GM23338 (cell line): ENCODE results near the gene WASL. TPM values are rescaled to one million over a fixed set of nuclear protein-coding genes. Genes with fewer than 3 reads are reported as not detected.
A peak's percentile ranks its signal among the peaks of the same experiment; 100 is the strongest.

Experiments used
- ATAC-seq: fragments of 200-7000 bp; cut with Tn5 transposase; 3 replicates; pipeline ENCODE4 v1.9.1; 2020
- DNase-seq: peaks from one replicate; pipeline ENCODE4 v3.0.0-alpha.2; 2015; ENCODE audit warnings: low spot score
- H2AFZ ChIP-seq: fragments of 200-600 bp; sonication (generic); 2 replicates; pipeline ENCODE4 v1.8.0; 2016; ENCODE audit warnings: antibody characterized with exemption, mild to moderate bottlenecking, moderate library complexity
- H3F3A ChIP-seq: fragments of 200-600 bp; sonication (generic); replicated peaks from 2 replicates; pipeline ENCODE4 v1.8.0; 2017; ENCODE audit warnings: antibody characterized with exemption, mixed run types, low read depth
- H3K27ac ChIP-seq: fragments of 200-600 bp; sonication (generic); 2 replicates; pipeline ENCODE4 v1.6.1; 2016; ENCODE audit warnings: low read depth
- H3K27me3 ChIP-seq: fragments of 200-600 bp; sonication (generic); 2 replicates; pipeline ENCODE4 v1.8.0; 2016; ENCODE audit warnings: mild to moderate bottlenecking, mixed run types, moderate library complexity; ENCODE audit not compliant: insufficient read depth
- H3K36me3 ChIP-seq: fragments of 200-600 bp; sonication (generic); 2 replicates; pipeline ENCODE4 v1.8.0; 2016; ENCODE audit warnings: mild to moderate bottlenecking; ENCODE audit not compliant: insufficient read depth
- H3K4me1 ChIP-seq: fragments of 200-600 bp; sonication (generic); 2 replicates; pipeline ENCODE4 v1.8.0; 2016; ENCODE audit warnings: mild to moderate bottlenecking, moderate library complexity; ENCODE audit not compliant: insufficient read depth
- H3K4me2 ChIP-seq: fragments of 200-600 bp; sonication (generic); 2 replicates; pipeline ENCODE4 v1.7.1; 2017; ENCODE audit warnings: mixed run types
- H3K4me3 ChIP-seq: fragments of 200-600 bp; sonication (generic); 2 replicates; pipeline ENCODE4 v1.6.1; 2016; ENCODE audit warnings: mixed run types
- H3K79me2 ChIP-seq: fragments of 200-600 bp; sonication (generic); replicated peaks from 2 replicates; pipeline ENCODE4 v1.8.0; 2017; ENCODE audit warnings: mild to moderate bottlenecking; ENCODE audit not compliant: insufficient read depth
- H3K9me2 ChIP-seq: fragments of 200-600 bp; sonication (generic); 2 replicates; pipeline ENCODE4 v1.8.0; 2017; ENCODE audit not compliant: insufficient read depth
- H4K20me1 ChIP-seq: fragments of 200-600 bp; sonication (generic); replicated peaks from 2 replicates; pipeline ENCODE4 v1.8.0; 2017; ENCODE audit warnings: mild to moderate bottlenecking; ENCODE audit not compliant: insufficient read depth
- H3K27ac Mint-ChIP-seq: 2 replicates; pipeline ENCODE4 v1.8.0; 2020; ENCODE audit warnings: inconsistent platforms, mild to moderate bottlenecking, moderate library complexity, mixed read lengths
- H3K27me3 Mint-ChIP-seq: 3 replicates; pipeline ENCODE4 v1.8.0; 2022; ENCODE audit warnings: low read depth, mild to moderate bottlenecking, moderate library complexity, mixed read lengths, inconsistent platforms; ENCODE audit not compliant: insufficient read depth, poor library complexity
- H3K36me3 Mint-ChIP-seq: 3 replicates; pipeline ENCODE4 v1.8.0; 2021; ENCODE audit warnings: low read depth, mild to moderate bottlenecking, inconsistent platforms, moderate library complexity, mixed read lengths
- H3K4me1 Mint-ChIP-seq: 3 replicates; pipeline ENCODE4 v1.8.0; 2020; ENCODE audit warnings: mild to moderate bottlenecking, inconsistent platforms, mixed read lengths
- H3K4me3 Mint-ChIP-seq: 3 replicates; pipeline ENCODE4 v1.8.0; 2021; ENCODE audit warnings: moderate library complexity, mild to moderate bottlenecking, inconsistent platforms, mixed read lengths
- H3K9me3 Mint-ChIP-seq: 3 replicates; pipeline ENCODE4 v1.8.0; 2020; ENCODE audit warnings: moderate library complexity, mild to moderate bottlenecking, inconsistent platforms, mixed read lengths
- CTCF ChIP-seq, 2 experiments: fragments of 200-600 bp in 1 of 2; sonication (generic) in 1 of 2; conservative IDR thresholded peaks; 2 replicates each; pipeline versions ENCODE4 v1.5.1 to v1.6.1; 2016 to 2017; ENCODE audit warnings: antibody characterized with exemption in 2 of 2, low read depth in 2 of 2, mild to moderate bottlenecking in 2 of 2, moderate library complexity in 1 of 2
- EZH2 ChIP-seq: fragments of 200-600 bp; sonication (generic); IDR thresholded peaks from one replicate; pipeline ENCODE4 v1.8.0; 2017; ENCODE audit warnings: antibody characterized with exemption, mild to moderate bottlenecking, low read depth; ENCODE audit not compliant: unreplicated experiment
- JUNB ChIP-seq: IDR thresholded peaks from one replicate; pipeline ENCODE4 v1.6.1; 2016; ENCODE audit warnings: antibody characterized with exemption; ENCODE audit not compliant: unreplicated experiment
- POLR2AphosphoS5 ChIP-seq: IDR thresholded peaks from 2 replicates; pipeline ENCODE4 v1.6.1; 2016; ENCODE audit warnings: antibody characterized with exemption, low read depth
- STAT1 ChIP-seq: IDR thresholded peaks from one replicate; pipeline ENCODE4 v1.6.1; 2016; ENCODE audit warnings: antibody characterized with exemption; ENCODE audit not compliant: unreplicated experiment
- ZNF114 ChIP-seq: fragments of 250-450 bp; sonication (Bioruptor Pico); IDR thresholded peaks from 2 replicates; pipeline ENCODE4 v1.5.0; 2020; ENCODE audit warnings: mild to moderate bottlenecking, moderate library complexity
- ZNF331 ChIP-seq: fragments of 250-450 bp; sonication (Bioruptor Pico); IDR thresholded peaks from 2 replicates; pipeline ENCODE4 v1.5.0; 2020; ENCODE audit warnings: low read depth, mild to moderate bottlenecking, moderate library complexity
- polyA plus RNA-seq: library from polyadenylated mRNA; unstranded; fragments of >200 nt; fragmentation: Nextera tagmentation; extraction: Ambion mirVana; gene quantifications from 2 replicates; pipeline ENCODE4 v1.2.1, GENCODE V29; 2016
- total RNA-seq: library from RNA; depleted of rRNA; stranded (reverse); fragments of >200 nt; shearing (Covaris generic); gene quantifications from 2 replicates; pipeline ENCODE4 v1.2.3, GENCODE V29; 2014
- TF ChIP-seq, protein P1 (sequence below): IDR thresholded peaks from 2 replicates; pipeline ENCODE4 v1.6.1; 2016; ENCODE audit warnings: antibody characterized with exemption

WASL gene
- total and polyA plus RNA-seq, 2 experiments from 2014 or later: 36.4 to 45.3 TPM

DNA sequence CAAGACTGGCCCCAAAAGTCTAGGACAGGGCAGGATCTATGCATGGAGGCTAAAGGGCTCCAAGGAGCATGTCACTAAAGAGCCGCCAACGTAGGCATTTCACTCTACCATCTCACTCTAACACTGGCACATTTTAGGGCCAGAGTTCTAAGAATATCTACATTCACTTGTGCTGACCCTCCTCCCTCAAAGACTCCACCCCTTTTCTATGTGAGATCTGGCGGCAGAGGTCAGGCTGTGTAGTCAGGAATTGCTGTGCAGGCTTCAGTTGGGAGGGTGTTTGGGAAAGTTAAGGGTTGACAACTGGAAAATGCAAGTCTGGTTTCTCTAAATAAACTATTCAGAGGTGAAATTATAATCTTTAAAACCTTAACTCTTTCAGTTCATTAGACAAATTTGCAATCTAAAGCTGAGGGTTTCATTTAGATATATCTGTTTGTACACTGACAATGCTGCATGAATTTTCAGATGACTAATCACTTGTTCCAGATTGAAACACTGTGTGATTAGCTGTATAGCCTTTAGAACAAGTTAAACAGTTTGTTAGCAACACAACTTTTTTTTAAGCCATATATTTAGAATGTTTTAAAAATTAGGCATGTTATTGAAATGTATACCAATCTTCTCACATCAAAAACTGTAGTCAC lies 74.9 kb downstream of the WASL start:
- no peak overlapping the region; the same call in 1 of the 2 replicates for H3K27ac Mint-ChIP-seq
- no peaks in the 10 kb centered on the region for H3K36me3 Mint-ChIP-seq
- peaks cover 2% of the 10 kb centered on the region for H3K27me3 Mint-ChIP-seq
- H3K4me1 ChIP-seq: peaks cover 13% of the 10 kb centered on the region; the same call in 1 of the 2 replicates
- H3K9me2 ChIP-seq: peaks cover 7% of the 10 kb centered on the region; the same call in 1 of the 2 replicates
- peaks cover 16% of the 10 kb centered on the region for H3K4me1 Mint-ChIP-seq
- H3K4me3 ChIP-seq: no peak overlapping the region
- no peak for TF ChIP-seq ZNF331
- DNase-seq: no peak
- no peaks in the 10 kb centered on the region for H3K9me3 Mint-ChIP-seq
- H2AFZ ChIP-seq: no peak overlapping the region
- H3K27me3 ChIP-seq: no peaks in the 10 kb centered on the region
- peak; percentile 23 for ATAC-seq
- no peaks in the 10 kb centered on the region for H4K20me1 ChIP-seq
- no peaks in the 10 kb centered on the region for H3K36me3 ChIP-seq
- H3K4me3 Mint-ChIP-seq: no peak overlapping the region
- no peaks in the 10 kb centered on the region for H3F3A ChIP-seq
- no peak overlapping the region for H3K4me2 ChIP-seq
- no peak overlapping the region for H3K27ac ChIP-seq
- no peaks in the 10 kb centered on the region for H3K79me2 ChIP-seq

- Mint-ChIP-seq H3K27me3 (peaks cover 2% of the 10 kb centered on the region), H3K27ac (peak overlapping the region; percentile 14; the same call in 1 of the 2 replicates), H3K4me1 (peaks cover 20% of the 10 kb centered on the region), H3K36me3 (no peaks in the 10 kb centered on the region), H3K9me3 (no peaks in the 10 kb centered on the region), H3K4me3 (no peak overlapping the region)
- Histone ChIP-seq H2AFZ (no peak overlapping the region), H3K4me2 (no peak overlapping the region), H4K20me1 (no peaks in the 10 kb centered on the region), H3K27me3 (no peaks in the 10 kb centered on the region), H3K27ac (no peak overlapping the region), H3K36me3 (no peaks in the 10 kb centered on the region), H3K4me1 (peaks cover 16% of the 10 kb centered on the region; the same call in 1 of the 2 replicates), H3K4me3 (no peak overlapping the region), H3K9me2 (peaks cover 7% of the 10 kb centered on the region; the same call in 1 of the 2 replicates), H3K79me2 (no peaks in the 10 kb centered on the region), H3F3A (no peaks in the 10 kb centered on the region)
- ATAC-seq (no peak), DNase-seq (no peak)
- TF ChIP-seq ZNF331 (no peak), POLR2AphosphoS5 (no peak), EZH2 (no peak), STAT1 (no peak), JUNB (no peak), CTCF (conservative IDR thresholded peaks at IDR 0.05; ENCODE audit: low read depth in 2 of 2) (no peak), ZNF114 (CRISPR knock-in tag) (no peak)
- TF ChIP-seq, protein P1, sequence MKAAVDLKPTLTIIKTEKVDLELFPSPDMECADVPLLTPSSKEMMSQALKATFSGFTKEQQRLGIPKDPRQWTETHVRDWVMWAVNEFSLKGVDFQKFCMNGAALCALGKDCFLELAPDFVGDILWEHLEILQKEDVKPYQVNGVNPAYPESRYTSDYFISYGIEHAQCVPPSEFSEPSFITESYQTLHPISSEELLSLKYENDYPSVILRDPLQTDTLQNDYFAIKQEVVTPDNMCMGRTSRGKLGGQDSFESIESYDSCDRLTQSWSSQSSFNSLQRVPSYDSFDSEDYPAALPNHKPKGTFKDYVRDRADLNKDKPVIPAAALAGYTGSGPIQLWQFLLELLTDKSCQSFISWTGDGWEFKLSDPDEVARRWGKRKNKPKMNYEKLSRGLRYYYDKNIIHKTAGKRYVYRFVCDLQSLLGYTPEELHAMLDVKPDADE: no peak
These were observed 75.6 kb downstream of the WASL start for GRCh38 chr7:123673137-123673732.
